GM15510 (cell line): Measurements from ENCODE around the gene BTBD16.

Source experiments
- POLR2A ChIP-seq: IDR thresholded peaks from 3 replicates; pipeline ENCODE4 v1.6.1; 2011; ENCODE audit warnings: borderline replicate concordance; ENCODE audit not compliant: insufficient read length; ENCODE audit errors: extremely low read depth

Gene BTBD16

GRCh38 chr10:122255509-122256301 lies 15.4 kb upstream of the BTBD16 start:
- no peak for TF ChIP-seq POLR2A

GRCh38 chr10:122257041-122257440 lies 14.1 kb upstream of the BTBD16 start:
- TF ChIP-seq POLR2A: no peak

- no peak for TF ChIP-seq POLR2A
Observed at GRCh38 chr10:122258136-122259074, 12.7 kb upstream of the BTBD16 start.

- no peak for TF ChIP-seq POLR2A
Observed at GRCh38 chr10:122259075-122259466, 12.0 kb upstream of the BTBD16 start.

- no peak for TF ChIP-seq POLR2A
Observed at GRCh38 chr10:122261584-122261983, 9.5 kb upstream of the BTBD16 start.

GRCh38 chr10:122263971-122264370 lies 7.1 kb upstream of the BTBD16 start:
- no peak for TF ChIP-seq POLR2A

- no peak for TF ChIP-seq POLR2A
Observed at GRCh38 chr10:122264436-122264835, 6.7 kb upstream of the BTBD16 start.

- no peak for TF ChIP-seq POLR2A
Observed at GRCh38 chr10:122264931-122265330, 6.2 kb upstream of the BTBD16 start.

GRCh38 chr10:122265896-122266295 lies 5.2 kb upstream of the BTBD16 start:
- no peak for TF ChIP-seq POLR2A

DNA sequence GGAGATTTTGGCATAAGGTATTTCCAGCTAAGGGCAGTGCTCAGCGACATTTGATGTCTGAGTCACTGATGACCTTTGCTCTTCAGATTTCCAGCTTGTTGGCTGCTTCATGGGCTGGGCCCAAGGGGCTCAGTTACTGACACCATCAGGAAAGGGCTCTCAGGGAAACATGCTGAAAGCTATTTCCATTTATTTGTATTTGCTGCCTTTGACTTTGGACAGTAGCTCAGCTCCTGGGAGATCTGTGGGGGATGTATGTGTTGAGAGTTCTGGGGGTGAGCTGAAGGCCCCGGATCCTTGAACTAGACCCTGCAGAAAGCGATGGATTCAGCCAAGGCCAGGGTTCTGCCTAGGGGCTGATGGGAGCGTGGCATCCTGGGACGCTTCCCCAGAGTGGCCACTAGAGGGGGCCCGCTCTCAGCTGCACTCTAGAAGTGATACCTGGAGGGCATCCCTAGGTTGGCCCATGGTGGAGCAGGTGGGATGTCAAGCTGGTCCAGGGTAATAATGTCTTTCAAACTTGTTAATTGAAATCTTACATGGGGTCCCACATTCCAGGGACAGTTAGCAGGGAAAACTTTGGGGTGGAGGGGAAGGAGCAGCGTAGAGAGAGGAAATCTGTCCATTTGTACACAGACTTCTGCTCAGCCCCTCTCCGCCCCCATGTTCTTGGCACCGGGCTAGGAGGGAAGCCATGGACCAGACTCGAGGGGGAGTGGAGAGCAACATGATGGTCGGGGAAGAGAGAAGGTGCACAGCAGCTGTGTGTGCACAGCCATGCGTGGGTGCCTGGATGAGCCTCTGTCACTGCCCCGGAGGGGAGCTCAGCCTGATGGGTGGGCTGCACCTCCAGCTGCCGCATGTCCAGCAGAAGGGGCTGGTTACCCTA lies 3.0 kb upstream of the BTBD16 start:
- no peak for TF ChIP-seq POLR2A

DNA sequence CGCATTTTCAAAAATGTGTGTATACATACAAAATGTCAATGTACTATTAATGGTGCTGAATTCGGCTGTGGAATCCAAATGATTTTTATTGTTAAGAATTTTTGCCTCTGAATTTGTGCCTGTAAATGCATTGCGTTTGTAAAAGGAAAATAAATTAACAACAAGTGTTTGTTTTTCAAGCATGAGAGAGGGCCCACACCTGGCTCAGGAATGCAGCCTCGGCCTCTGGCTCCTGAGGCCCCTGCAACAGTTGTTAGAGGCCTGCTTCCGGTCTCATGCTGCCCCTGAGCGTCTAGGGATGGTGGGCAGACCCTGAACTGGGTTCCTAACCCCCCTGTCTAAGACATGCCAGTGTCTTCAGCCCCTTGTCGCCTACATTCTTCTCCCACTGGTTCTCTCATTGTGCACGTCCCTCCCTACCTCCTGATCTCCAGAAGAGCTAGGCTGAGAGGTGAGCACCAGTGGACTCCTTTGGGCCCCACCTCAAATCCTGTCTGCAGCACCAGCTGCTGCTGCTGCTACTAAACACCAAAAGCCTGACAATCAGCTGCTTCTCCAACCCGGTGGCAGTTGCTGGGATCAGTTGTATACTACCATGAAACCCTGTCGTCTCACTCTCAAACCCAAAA lies 1.9 kb upstream of the BTBD16 start:
- no peak for TF ChIP-seq POLR2A

- no peak for TF ChIP-seq POLR2A
Observed at GRCh38 chr10:122273966-122274545, 3.0 kb downstream of the BTBD16 start.

DNA sequence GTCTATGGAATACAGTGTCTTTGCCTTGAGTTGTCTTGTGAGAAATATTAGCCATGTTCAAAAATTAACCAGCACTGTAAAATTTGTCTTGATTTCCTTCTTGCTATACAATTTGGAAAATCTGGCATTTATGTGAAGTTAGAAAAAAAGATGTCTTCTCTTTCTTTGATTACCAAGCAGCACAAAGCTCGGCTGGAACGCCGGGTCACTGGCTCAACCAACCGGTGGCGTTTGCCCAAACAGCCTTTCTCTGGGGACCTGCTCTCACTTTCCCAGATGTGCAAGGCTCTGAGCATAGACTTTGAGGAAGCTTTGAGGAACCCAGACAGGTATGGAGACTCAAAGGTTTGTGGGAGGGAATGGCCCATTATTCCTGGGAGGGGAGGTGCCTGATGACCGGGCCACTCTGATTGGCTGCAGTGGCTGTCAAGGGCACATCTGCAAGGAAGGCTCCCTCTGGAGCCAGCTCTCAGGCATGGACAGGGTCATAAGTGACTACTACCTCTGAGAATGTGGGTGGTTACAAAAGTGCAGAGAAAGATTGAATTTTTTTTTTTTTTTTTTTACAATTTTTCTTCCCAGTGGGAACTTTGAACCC lies 5.6 kb downstream of the BTBD16 start:
- TF ChIP-seq POLR2A: no peak
